Fibroblast of the conjunctiva (primary cell): ENCODE measurements around the gene FBXO22.
"Not testable (repeated sequence)": the region's sequence is repeated elsewhere in the genome, so short reads cannot be mapped to it uniquely, and the experiment has no call there.

Experiments
- DNase-seq: peaks from one replicate; pipeline ENCODE4 v3.0.0-alpha.2; 2010; ENCODE audit warnings: low read depth

Gene FBXO22

DNA sequence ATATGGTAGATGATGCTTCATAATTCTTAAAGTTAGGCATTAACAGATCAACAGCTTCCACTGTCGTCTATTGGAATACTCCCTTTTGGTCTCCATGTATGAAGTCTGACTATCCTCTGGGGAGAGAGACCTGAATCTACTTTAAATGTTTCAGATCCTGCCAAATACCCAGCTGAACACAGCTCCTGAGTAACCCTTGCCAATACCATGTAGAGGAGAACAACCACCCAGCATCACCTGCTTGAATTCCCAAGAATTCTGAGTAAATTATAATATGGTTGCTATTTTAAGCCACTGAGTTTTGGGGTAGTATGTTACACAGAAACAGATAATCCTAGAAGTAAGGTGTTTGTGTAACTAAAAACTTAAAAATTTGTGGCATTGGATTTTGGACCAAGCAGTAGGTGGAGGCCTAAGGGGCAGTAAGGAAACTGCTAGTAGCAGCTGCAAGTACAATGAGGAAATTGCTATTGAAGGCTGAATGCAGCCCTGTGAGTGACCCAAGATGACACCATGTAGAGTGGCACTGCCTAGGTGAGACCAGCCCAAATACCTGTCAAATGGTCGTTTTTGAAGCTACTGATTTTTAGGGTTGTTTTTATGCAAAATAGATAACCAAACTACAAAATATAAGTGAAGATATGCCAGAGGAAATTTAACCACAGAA lies 77.6 kb downstream of the FBXO22 start:
- DNase-seq, result no peak

GRCh38 chr15:75982468-75982867 lies 78.8 kb downstream of the FBXO22 start:
- no peak for DNase-seq

- not testable (repeated sequence) for DNase-seq
These were observed 81.0 kb downstream of the FBXO22 start for GRCh38 chr15:75984706-75985105.

DNA sequence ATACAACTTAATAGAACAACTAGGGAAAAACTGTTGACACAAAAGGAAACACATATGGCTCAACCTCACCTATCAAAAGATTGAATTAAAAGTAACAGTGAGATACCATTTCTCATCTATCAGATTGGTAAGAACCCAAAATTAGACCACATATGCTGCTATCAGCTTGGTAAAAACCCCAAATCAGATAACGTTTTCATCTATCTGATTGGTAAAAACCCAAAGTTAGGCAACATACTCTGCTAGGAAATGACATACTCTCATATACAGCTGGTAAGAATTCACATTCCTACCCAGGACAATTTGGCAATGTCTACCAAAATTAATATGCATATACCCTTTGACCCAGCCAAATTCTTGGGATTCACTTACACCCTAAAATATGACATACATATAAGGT lies 82.3 kb downstream of the FBXO22 start:
- no peak for DNase-seq

DNA sequence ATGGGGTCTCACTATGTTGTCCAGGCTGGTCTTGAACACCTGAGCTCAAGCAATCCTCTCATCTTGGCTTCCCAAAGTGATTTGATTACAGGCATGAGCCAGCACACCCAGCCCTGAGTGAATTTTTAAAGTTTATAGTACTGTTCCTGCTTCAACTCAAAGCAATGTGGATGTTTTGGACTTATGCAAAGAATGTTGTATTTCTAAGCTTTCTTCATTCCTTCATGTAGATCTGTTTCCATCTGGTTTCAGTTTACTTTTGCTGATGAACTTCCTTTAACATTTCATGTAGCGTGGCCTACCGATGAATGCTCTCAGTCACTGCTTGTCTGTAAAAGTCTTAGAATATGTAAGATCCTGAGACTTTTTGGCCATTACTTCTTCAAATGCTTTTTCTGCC lies 85.4 kb downstream of the FBXO22 start:
- peak; percentile 29 for DNase-seq

- no peak for DNase-seq
These were observed 86.2 kb downstream of the FBXO22 start for GRCh38 chr15:75989875-75990274.
